ENCODE data around the gene PCSK6. TPM values are rescaled to one million over a fixed set of nuclear protein-coding genes. Genes with fewer than 3 reads are reported as not detected.

PCSK6 gene
- total RNA-seq, 2 donors from 2014 or later = 0.61 to 2.1 TPM

- H3K27ac Mint-ChIP-seq = no peak overlapping the region
- H3K9me3 Mint-ChIP-seq = no peaks in the 10 kb centered on the region
- DNase-seq (ENCODE audit: low spot score in 2 of 2) = peak in 1 of 2 donors; percentile 47
- no peak for ATAC-seq
- no peaks in the 10 kb centered on the region for H3K36me3 Mint-ChIP-seq
Measured at GRCh38 chr15:101348643-101349042, 140.9 kb downstream of the PCSK6 start.

- H3K9me3 Mint-ChIP-seq = no peaks in the 10 kb centered on the region
- H3K36me3 Mint-ChIP-seq = no peaks in the 10 kb centered on the region
- no peak overlapping the region for H3K27ac Mint-ChIP-seq
- ATAC-seq (no peak), DNase-seq (ENCODE audit: low spot score in 2 of 2) (no peak)
Measured at GRCh38 chr15:101348015-101348414, 141.5 kb downstream of the PCSK6 start.

- no peaks in the 10 kb centered on the region for H3K9me3 Mint-ChIP-seq
- no peaks in the 10 kb centered on the region for H3K36me3 Mint-ChIP-seq
- ATAC-seq (no peak), DNase-seq (ENCODE audit: low spot score in 2 of 2) (no peak)
- no peak overlapping the region for H3K27ac Mint-ChIP-seq
Measured at GRCh38 chr15:101347454-101347853, 142.1 kb downstream of the PCSK6 start.

- ATAC-seq (no peak), DNase-seq (ENCODE audit: low spot score in 2 of 2) (no peak)
- Mint-ChIP-seq H3K36me3 (no peaks in the 10 kb centered on the region), H3K27ac (no peak overlapping the region), H3K9me3 (no peaks in the 10 kb centered on the region)
Measured at GRCh38 chr15:101346928-101347327, 142.6 kb downstream of the PCSK6 start.

GRCh38 chr15:101342056-101342455, 147.5 kb downstream of the PCSK6 start:
- no peaks in the 10 kb centered on the region for H3K36me3 Mint-ChIP-seq
- no peak for DNase-seq (ENCODE audit: low spot score in 2 of 2)
- no peak for ATAC-seq

GRCh38 chr15:101338502-101339057, 150.9 kb downstream of the PCSK6 start:
- DNase-seq (ENCODE audit: low spot score in 2 of 2) (no peak), ATAC-seq (no peak)
- peaks cover 8 to 11% of the 10 kb centered on the region in 2 donors for H3K9me3 Mint-ChIP-seq
- H3K36me3 Mint-ChIP-seq = peaks cover 12 to 18% of the 10 kb centered on the region in 2 donors
- no peak overlapping the region for H3K27ac Mint-ChIP-seq

More at GRCh38 chr15:101342056-101342455, 147.5 kb downstream of the PCSK6 start:
- H3K27ac Mint-ChIP-seq = no peak overlapping the region
- H3K9me3 Mint-ChIP-seq = peaks cover 0 to 4% of the 10 kb centered on the region in 2 donors

- Mint-ChIP-seq H3K36me3 (peaks cover 12 to 24% of the 10 kb centered on the region in 2 donors), H3K9me3 (peaks cover 13 to 14% of the 10 kb centered on the region in 2 donors), H3K27ac (no peak overlapping the region)
- DNase-seq (ENCODE audit: low spot score in 2 of 2) (peak in 1 of 2 donors; percentile 42), ATAC-seq (no peak)
Measured at GRCh38 chr15:101337976-101338375, 151.5 kb downstream of the PCSK6 start.

- Mint-ChIP-seq H3K27ac (peak overlapping the region; percentile 79 to 90), H3K9me3 (peaks cover 13 to 22% of the 10 kb centered on the region in 2 donors), H3K36me3 (peaks cover 12 to 32% of the 10 kb centered on the region in 2 donors)
- DNase-seq (ENCODE audit: low spot score in 2 of 2) (peak; percentile 31 to 62), ATAC-seq (peak; percentile 91 to 97)
Measured at GRCh38 chr15:101333907-101334789, 155.4 kb downstream of the PCSK6 start.

- Mint-ChIP-seq H3K27ac (no peak overlapping the region), H3K9me3 (peaks cover 10 to 22% of the 10 kb centered on the region in 2 donors), H3K36me3 (peaks cover 12 to 32% of the 10 kb centered on the region in 2 donors)
- peak in 1 of 2 donors; percentile 54 for DNase-seq (ENCODE audit: low spot score in 2 of 2)
- ATAC-seq = no peak
Measured at GRCh38 chr15:101332061-101332467, 157.4 kb downstream of the PCSK6 start.

- peaks cover 3 to 15% of the 10 kb centered on the region in 2 donors for H3K9me3 Mint-ChIP-seq
- peak overlapping the region in 1 of 2 donors; percentile 61 for H3K27ac Mint-ChIP-seq
- no peak for ATAC-seq
- H3K36me3 Mint-ChIP-seq = peaks cover 7 to 25% of the 10 kb centered on the region in 2 donors
- peak in 1 of 2 donors; percentile 41 for DNase-seq (ENCODE audit: low spot score in 2 of 2)
Measured at GRCh38 chr15:101329867-101330380, 159.6 kb downstream of the PCSK6 start.

GRCh38 chr15:101329309-101329863, 160.1 kb downstream of the PCSK6 start:
- Mint-ChIP-seq H3K9me3 (peaks cover 3 to 15% of the 10 kb centered on the region in 2 donors), H3K36me3 (peaks cover 1 to 19% of the 10 kb centered on the region in 2 donors), H3K27ac (peak overlapping the region in 1 of 2 donors; percentile 61)
- ATAC-seq (no peak), DNase-seq (ENCODE audit: low spot score in 2 of 2) (peak in 1 of 2 donors; percentile 44)

GRCh38 chr15:101328001-101328400, 161.5 kb downstream of the PCSK6 start:
- ATAC-seq (no peak), DNase-seq (ENCODE audit: low spot score in 2 of 2) (no peak)
- Mint-ChIP-seq H3K36me3 (peaks cover 0 to 9% of the 10 kb centered on the region in 2 donors), H3K27ac (no peak overlapping the region), H3K9me3 (peaks cover 0 to 8% of the 10 kb centered on the region in 2 donors)

- Mint-ChIP-seq H3K36me3 (peaks cover 0 to 1% of the 10 kb centered on the region in 2 donors), H3K27ac (no peak overlapping the region)
- ATAC-seq = no peak
Measured at GRCh38 chr15:101327147-101327740, 162.3 kb downstream of the PCSK6 start.

GRCh38 chr15:101326462-101327146, 162.9 kb downstream of the PCSK6 start:
- no peaks in the 10 kb centered on the region for H3K9me3 Mint-ChIP-seq
- no peaks in the 10 kb centered on the region for H3K36me3 Mint-ChIP-seq
- no peak overlapping the region for H3K27ac Mint-ChIP-seq
- ATAC-seq = no peak
- peak in 1 of 2 donors; percentile 38 for DNase-seq (ENCODE audit: low spot score in 2 of 2)

More at GRCh38 chr15:101327147-101327740, 162.3 kb downstream of the PCSK6 start:
- peak in 1 of 2 donors; percentile 51 for DNase-seq (ENCODE audit: low spot score in 2 of 2)
- H3K9me3 Mint-ChIP-seq = peaks cover 0 to under 1% of the 10 kb centered on the region in 2 donors

GRCh38 chr15:101326026-101326315, 163.5 kb downstream of the PCSK6 start:
- DNase-seq (ENCODE audit: low spot score in 2 of 2) (peak in 1 of 2 donors; percentile 33), ATAC-seq (no peak)
- Mint-ChIP-seq H3K27ac (no peak overlapping the region), H3K9me3 (no peaks in the 10 kb centered on the region), H3K36me3 (no peaks in the 10 kb centered on the region)
